OCI-LY3 (cell line): ENCODE results near the gene IGSF23.

Source experiments
- H2AFZ ChIP-seq: fragments of 200-600, 300-600 bp; shearing (Covaris generic); 2 replicates; pipeline ENCODE4 v1.6.0; 2014; ENCODE audit warnings: antibody characterized with exemption, low read depth, low read length
- H3K27ac ChIP-seq: fragments of 200-600, 300-600 bp; sonication (generic); 2 replicates; pipeline ENCODE4 v1.5.1; 2014; ENCODE audit warnings: mild to moderate bottlenecking, low read length, moderate library complexity, mixed read lengths
- H3K27me3 ChIP-seq: fragments of 200-600, 300-600 bp; sonication (generic); 2 replicates; pipeline ENCODE4 v1.6.1; 2014; ENCODE audit warnings: low read depth, low read length, mixed read lengths
- H3K36me3 ChIP-seq: fragments of 200-600, 300-600 bp; sonication (generic); replicated peaks from 2 replicates; pipeline ENCODE3; 2014; ENCODE audit warnings: low read depth, low read length, mixed read lengths
- H3K4me1 ChIP-seq: fragments of 300-600, 200-600 bp; sonication (generic); 2 replicates; pipeline ENCODE4 v1.6.1; 2014; ENCODE audit warnings: low read length, mixed read lengths
- H3K4me2 ChIP-seq: fragments of 200-600, 300-600 bp; sonication (generic); 2 replicates; pipeline ENCODE4 v1.6.1; 2014; ENCODE audit warnings: low read length, mixed read lengths
- H3K4me3 ChIP-seq: fragments of 300-600, 200-600 bp; sonication (generic); 2 replicates; pipeline ENCODE4 v1.5.1; 2014; ENCODE audit warnings: antibody characterized with exemption, mild to moderate bottlenecking, low read length, moderate library complexity
- H3K79me2 ChIP-seq: fragments of 300-600, 200-600 bp; shearing (Covaris generic); 2 replicates; pipeline ENCODE4 v1.6.1; 2014; ENCODE audit warnings: mild to moderate bottlenecking, low read length, mixed read lengths
- H3K9ac ChIP-seq: fragments of 300-600, 200-600 bp; shearing (Covaris generic); 2 replicates; pipeline ENCODE4 v1.6.0; 2014; ENCODE audit warnings: mild to moderate bottlenecking, low read length, moderate library complexity
- H3K9me3 ChIP-seq: fragments of 200-600, 300-600 bp; shearing (Covaris generic); 2 replicates; pipeline ENCODE4 v1.6.1; 2014; ENCODE audit warnings: low read length, mixed read lengths; ENCODE audit not compliant: insufficient read depth
- H4K20me1 ChIP-seq: fragments of 200-600, 300-600 bp; sonication (generic); 2 replicates; pipeline ENCODE4 v1.6.1; 2016; ENCODE audit warnings: low read length, mixed read lengths; ENCODE audit not compliant: insufficient read depth
- EZH2phosphoT487 ChIP-seq: fragments of 200-600 bp; shearing (Covaris generic); IDR thresholded peaks from 2 replicates; pipeline ENCODE4 v1.6.1; 2018; ENCODE audit warnings: antibody characterized with exemption, mixed run types, low read depth
- TF ChIP-seq, protein P1 (sequence below): fragments of 200-600, 300-600 bp; sonication (generic); IDR thresholded peaks from 2 replicates; pipeline ENCODE4 v1.5.1; 2014; ENCODE audit warnings: antibody characterized with exemption, low read length, low read depth

Gene IGSF23

DNA sequence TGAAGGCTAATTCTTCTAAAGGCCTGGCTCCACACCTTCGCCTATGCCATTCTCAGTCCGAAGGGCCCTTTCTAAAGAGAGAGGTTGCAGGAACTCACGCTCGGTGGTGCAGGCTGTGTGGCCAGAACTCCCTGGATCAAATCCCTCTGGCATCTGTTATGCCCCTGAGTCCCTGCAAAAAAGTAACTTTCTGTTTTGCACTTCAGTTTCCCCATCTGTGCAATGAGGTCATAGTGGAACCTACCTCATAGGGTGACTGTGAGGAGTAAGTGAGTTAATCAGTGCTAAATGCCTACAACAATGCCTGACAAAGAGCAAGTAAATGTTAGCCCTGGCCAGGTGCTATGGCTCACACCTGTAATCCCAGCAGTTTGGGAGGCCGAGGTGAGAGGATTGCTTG, 7.3 kb downstream of the IGSF23 start:
- Histone ChIP-seq H3K4me3 (no peak overlapping the region), H3K79me2 (no peaks in the 10 kb centered on the region), H3K36me3 (no peaks in the 10 kb centered on the region), H3K9ac (no peak overlapping the region), H3K9me3 (no peaks in the 10 kb centered on the region), H2AFZ (no peak overlapping the region), H4K20me1 (no peaks in the 10 kb centered on the region), H3K27ac (no peak overlapping the region), H3K4me1 (no peaks in the 10 kb centered on the region), H3K4me2 (no peak overlapping the region), H3K27me3 (peaks cover 14% of the 10 kb centered on the region; the same call in 1 of the 2 replicates)
- TF ChIP-seq, protein P1, sequence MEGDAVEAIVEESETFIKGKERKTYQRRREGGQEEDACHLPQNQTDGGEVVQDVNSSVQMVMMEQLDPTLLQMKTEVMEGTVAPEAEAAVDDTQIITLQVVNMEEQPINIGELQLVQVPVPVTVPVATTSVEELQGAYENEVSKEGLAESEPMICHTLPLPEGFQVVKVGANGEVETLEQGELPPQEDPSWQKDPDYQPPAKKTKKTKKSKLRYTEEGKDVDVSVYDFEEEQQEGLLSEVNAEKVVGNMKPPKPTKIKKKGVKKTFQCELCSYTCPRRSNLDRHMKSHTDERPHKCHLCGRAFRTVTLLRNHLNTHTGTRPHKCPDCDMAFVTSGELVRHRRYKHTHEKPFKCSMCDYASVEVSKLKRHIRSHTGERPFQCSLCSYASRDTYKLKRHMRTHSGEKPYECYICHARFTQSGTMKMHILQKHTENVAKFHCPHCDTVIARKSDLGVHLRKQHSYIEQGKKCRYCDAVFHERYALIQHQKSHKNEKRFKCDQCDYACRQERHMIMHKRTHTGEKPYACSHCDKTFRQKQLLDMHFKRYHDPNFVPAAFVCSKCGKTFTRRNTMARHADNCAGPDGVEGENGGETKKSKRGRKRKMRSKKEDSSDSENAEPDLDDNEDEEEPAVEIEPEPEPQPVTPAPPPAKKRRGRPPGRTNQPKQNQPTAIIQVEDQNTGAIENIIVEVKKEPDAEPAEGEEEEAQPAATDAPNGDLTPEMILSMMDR = no peak
- TF ChIP-seq EZH2phosphoT487 = no peak

DNA sequence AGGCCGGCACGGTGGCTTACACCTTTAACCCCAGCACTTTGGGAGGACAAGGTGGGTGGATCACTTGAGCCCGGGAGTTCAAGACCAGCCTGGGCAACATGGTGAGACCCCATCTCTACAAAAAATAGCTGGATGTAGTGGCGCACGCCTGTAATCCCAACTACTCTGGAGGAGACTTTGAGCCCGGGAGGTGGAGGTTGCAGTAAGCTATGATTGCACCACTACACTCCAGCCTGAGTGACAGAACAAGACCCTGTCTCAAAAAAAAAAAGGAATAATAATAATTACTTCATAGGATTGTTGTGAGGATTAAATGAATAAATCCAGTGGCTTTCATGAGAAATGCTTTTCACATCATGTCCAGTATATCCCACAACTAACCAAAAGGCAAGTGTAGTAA, 8.0 kb downstream of the IGSF23 start:
- Histone ChIP-seq H3K9ac (no peak overlapping the region), H3K27ac (no peak overlapping the region), H3K4me1 (no peaks in the 10 kb centered on the region), H3K9me3 (no peaks in the 10 kb centered on the region), H2AFZ (no peak overlapping the region), H3K36me3 (no peaks in the 10 kb centered on the region), H4K20me1 (no peaks in the 10 kb centered on the region), H3K4me3 (no peak overlapping the region), H3K79me2 (no peaks in the 10 kb centered on the region), H3K4me2 (no peak overlapping the region), H3K27me3 (peaks cover 14% of the 10 kb centered on the region; the same call in 1 of the 2 replicates)
- no peak for TF ChIP-seq EZH2phosphoT487

GRCh38 chr19:44623080-44623479, 9.7 kb downstream of the IGSF23 start:
- Histone ChIP-seq H3K4me2 (no peak overlapping the region), H3K9me3 (no peaks in the 10 kb centered on the region), H3K27me3 (peaks cover 11% of the 10 kb centered on the region; the same call in 1 of the 2 replicates), H2AFZ (no peak overlapping the region), H3K9ac (no peak overlapping the region), H3K4me3 (no peak overlapping the region), H3K4me1 (no peaks in the 10 kb centered on the region), H3K27ac (no peak overlapping the region), H3K36me3 (no peaks in the 10 kb centered on the region), H3K79me2 (no peaks in the 10 kb centered on the region), H4K20me1 (no peaks in the 10 kb centered on the region)
- no peak for TF ChIP-seq EZH2phosphoT487
- TF ChIP-seq, protein P1 = no peak

- no peaks in the 10 kb centered on the region for H3K36me3 ChIP-seq
- no peak overlapping the region for H3K4me2 ChIP-seq
- no peaks in the 10 kb centered on the region for H3K4me1 ChIP-seq
- H3K9ac ChIP-seq = no peak overlapping the region
- TF ChIP-seq, protein P1 = no peak
- no peak for TF ChIP-seq EZH2phosphoT487
- no peak overlapping the region for H3K4me3 ChIP-seq
- H3K9me3 ChIP-seq = no peaks in the 10 kb centered on the region
- no peak overlapping the region for H3K27ac ChIP-seq
- no peaks in the 10 kb centered on the region for H3K79me2 ChIP-seq
- peaks cover 11% of the 10 kb centered on the region; the same call in 1 of the 2 replicates for H3K27me3 ChIP-seq
- no peak overlapping the region for H2AFZ ChIP-seq
- no peaks in the 10 kb centered on the region for H4K20me1 ChIP-seq
Observed at GRCh38 chr19:44623626-44624025, 10.3 kb downstream of the IGSF23 start.
